Measurements from ENCODE around the gene IDI2.

IDI2 gene

DNA sequence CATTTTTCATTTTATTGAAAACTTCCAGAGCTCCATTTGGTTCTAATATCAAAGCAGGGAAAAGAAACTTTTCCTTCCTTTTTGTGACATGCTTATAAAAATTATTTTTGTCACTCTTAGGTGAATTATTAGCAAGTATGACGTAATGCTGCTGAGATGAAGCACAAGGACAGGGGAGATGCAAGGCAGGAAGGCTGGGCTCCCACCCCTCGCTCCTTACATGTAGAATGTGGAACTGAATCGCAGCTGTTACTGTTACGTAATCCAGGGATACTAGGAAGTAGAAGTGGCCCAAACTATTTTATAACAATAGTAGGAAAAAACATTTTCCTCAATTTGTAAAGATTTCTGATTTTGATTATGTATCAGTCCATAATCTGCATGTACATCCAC is 54.5 kb downstream of the IDI2 start:
- H3K27me3 ChIP-seq (ENCODE audit: insufficient read depth, low read length) = no peaks in the 10 kb centered on the region; the same call in 1 of the 2 replicates
- TF ChIP-seq EZH2 (IDR thresholded peaks at IDR 0.05; ENCODE audit: borderline replicate concordance, low read length) = no peak
- TF ChIP-seq, protein P1, sequence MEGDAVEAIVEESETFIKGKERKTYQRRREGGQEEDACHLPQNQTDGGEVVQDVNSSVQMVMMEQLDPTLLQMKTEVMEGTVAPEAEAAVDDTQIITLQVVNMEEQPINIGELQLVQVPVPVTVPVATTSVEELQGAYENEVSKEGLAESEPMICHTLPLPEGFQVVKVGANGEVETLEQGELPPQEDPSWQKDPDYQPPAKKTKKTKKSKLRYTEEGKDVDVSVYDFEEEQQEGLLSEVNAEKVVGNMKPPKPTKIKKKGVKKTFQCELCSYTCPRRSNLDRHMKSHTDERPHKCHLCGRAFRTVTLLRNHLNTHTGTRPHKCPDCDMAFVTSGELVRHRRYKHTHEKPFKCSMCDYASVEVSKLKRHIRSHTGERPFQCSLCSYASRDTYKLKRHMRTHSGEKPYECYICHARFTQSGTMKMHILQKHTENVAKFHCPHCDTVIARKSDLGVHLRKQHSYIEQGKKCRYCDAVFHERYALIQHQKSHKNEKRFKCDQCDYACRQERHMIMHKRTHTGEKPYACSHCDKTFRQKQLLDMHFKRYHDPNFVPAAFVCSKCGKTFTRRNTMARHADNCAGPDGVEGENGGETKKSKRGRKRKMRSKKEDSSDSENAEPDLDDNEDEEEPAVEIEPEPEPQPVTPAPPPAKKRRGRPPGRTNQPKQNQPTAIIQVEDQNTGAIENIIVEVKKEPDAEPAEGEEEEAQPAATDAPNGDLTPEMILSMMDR (IDR thresholded peaks at IDR 0.05; ENCODE audit: low read length) = no peak
- no peaks in the 10 kb centered on the region; the same call in 1 of the 2 replicates for H3K36me3 ChIP-seq (ENCODE audit: insufficient read depth, low read length)
- H3K4me3 ChIP-seq (ENCODE audit: low read depth, low read length, poor library complexity, severe bottlenecking) = no peak overlapping the region
- no peaks in the 10 kb centered on the region for H3K9me2 ChIP-seq (ENCODE audit: low read depth, low read length)
- no peak overlapping the region for H2AFZ ChIP-seq (ENCODE audit: low read length)
- H3K79me2 ChIP-seq (ENCODE audit: insufficient read depth, low read length) = no peaks in the 10 kb centered on the region
- no peak overlapping the region for H3K9ac ChIP-seq (ENCODE audit: low read length)
- no peaks in the 10 kb centered on the region for H3K9me3 ChIP-seq (ENCODE audit: low read length)
- no peak overlapping the region for H3K27ac ChIP-seq (ENCODE audit: low read depth, low read length, poor library complexity, severe bottlenecking)
- no peaks in the 10 kb centered on the region for H3F3A ChIP-seq (ENCODE audit: insufficient read depth, low read length)
- H3K4me1 ChIP-seq (ENCODE audit: insufficient read depth, low read length, severe bottlenecking) = peaks cover 14% of the 10 kb centered on the region
- H3K4me2 ChIP-seq (ENCODE audit: low read length) = no peak overlapping the region
- H4K20me1 ChIP-seq (ENCODE audit: insufficient read depth, low read length) = no peaks in the 10 kb centered on the region

DNA sequence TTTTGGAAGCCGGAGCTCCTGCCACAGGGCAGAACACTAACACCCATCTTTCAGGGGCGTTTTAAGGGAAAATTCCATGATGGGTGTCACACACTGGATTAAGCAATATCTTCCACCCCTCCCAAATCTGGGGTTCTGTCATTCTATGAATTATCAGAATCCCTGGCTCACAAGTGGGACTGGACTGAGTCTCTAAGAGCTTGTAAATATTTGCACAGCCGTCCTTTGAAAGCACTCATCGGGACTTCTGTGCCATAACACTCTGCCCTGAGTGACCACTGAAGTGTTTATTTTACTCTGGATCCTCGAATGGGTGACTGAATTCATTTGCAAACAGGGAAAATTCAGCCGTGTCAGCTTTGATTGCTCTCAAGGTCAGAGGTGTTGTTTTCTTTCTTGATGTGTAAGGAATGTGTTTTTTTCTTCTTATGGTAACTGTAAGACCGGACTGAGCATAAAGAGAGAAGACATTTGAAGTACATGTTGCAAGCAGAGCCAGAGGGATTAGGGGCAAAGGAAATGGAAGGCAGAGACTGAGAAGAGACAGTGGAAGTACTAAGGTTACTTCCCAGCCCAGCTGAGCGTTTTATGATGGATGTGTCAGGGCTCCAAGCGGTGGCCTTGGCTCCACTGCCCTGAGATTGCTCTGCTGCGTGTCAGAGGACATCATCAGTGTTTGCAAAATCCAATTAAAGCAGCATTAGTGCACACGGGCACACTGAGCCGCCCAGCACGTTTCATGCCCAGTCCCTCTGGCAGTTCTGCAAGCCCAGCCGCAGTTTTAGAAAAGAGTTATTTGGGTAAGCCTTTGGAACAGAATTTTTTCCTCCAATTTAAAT is 55.1 kb downstream of the IDI2 start:
- Histone ChIP-seq H3K27me3 (ENCODE audit: insufficient read depth, low read length) (no peaks in the 10 kb centered on the region; the same call in 1 of the 2 replicates), H3K36me3 (ENCODE audit: insufficient read depth, low read length) (no peaks in the 10 kb centered on the region; the same call in 1 of the 2 replicates), H3K4me2 (ENCODE audit: low read length) (no peak overlapping the region), H3K4me1 (ENCODE audit: insufficient read depth, low read length, severe bottlenecking) (peaks cover 14% of the 10 kb centered on the region), H3K4me3 (ENCODE audit: low read depth, low read length, poor library complexity, severe bottlenecking) (no peak overlapping the region), H3K9ac (ENCODE audit: low read length) (no peak overlapping the region), H3K27ac (ENCODE audit: low read depth, low read length, poor library complexity, severe bottlenecking) (no peak overlapping the region), H3K79me2 (ENCODE audit: insufficient read depth, low read length) (no peaks in the 10 kb centered on the region), H3K9me2 (ENCODE audit: low read depth, low read length) (no peaks in the 10 kb centered on the region), H3K9me3 (ENCODE audit: low read length) (no peaks in the 10 kb centered on the region), H4K20me1 (ENCODE audit: insufficient read depth, low read length) (no peaks in the 10 kb centered on the region), H3F3A (ENCODE audit: insufficient read depth, low read length) (no peaks in the 10 kb centered on the region), H2AFZ (ENCODE audit: low read length) (no peak overlapping the region)
- TF ChIP-seq, protein P1 (IDR thresholded peaks at IDR 0.05; ENCODE audit: low read length) = no peak
- no peak for TF ChIP-seq EZH2 (IDR thresholded peaks at IDR 0.05; ENCODE audit: borderline replicate concordance, low read length)

DNA sequence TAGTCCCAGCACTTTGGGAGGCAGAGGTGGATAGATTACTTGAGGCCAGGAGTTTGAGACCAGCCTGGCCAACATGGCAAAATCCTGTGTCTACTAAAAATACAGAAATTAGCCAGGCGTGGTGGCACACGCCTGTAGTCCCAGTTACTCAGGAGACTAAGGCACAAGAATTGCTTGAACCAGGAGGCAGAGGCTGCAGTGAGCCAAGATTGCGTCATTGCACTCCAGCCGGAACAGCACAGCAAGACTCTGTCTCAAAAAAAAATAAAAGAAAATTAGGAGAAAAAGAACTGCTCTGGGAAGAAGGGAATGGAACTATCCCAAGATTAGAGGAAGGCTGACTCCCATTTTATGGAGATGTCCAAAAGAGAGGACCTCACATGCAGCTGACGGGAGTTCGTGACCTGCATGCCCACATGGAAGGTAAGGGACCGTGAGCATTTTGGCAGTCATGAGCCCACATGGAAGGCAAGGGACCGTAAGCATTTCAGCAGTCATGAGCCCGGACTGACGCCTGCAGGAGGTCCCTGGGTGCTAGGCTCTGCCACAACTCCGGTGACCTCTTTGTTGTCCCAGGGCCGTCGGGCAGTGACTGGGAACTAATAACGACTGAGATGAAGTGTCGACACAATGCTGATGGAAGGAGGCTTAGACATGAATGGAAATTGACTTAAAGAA is 56.0 kb downstream of the IDI2 start:
- no peaks in the 10 kb centered on the region for H3K79me2 ChIP-seq (ENCODE audit: insufficient read depth, low read length)
- H2AFZ ChIP-seq (ENCODE audit: low read length) = no peak overlapping the region
- no peaks in the 10 kb centered on the region for H4K20me1 ChIP-seq (ENCODE audit: insufficient read depth, low read length)
- no peaks in the 10 kb centered on the region; the same call in 1 of the 2 replicates for H3K27me3 ChIP-seq (ENCODE audit: insufficient read depth, low read length)
- no peaks in the 10 kb centered on the region for H3K9me2 ChIP-seq (ENCODE audit: low read depth, low read length)
- H3K36me3 ChIP-seq (ENCODE audit: insufficient read depth, low read length) = no peaks in the 10 kb centered on the region; the same call in 1 of the 2 replicates
- TF ChIP-seq, protein P1 (IDR thresholded peaks at IDR 0.05; ENCODE audit: low read length) = no peak
- no peak for TF ChIP-seq EZH2 (IDR thresholded peaks at IDR 0.05; ENCODE audit: borderline replicate concordance, low read length)
- H3F3A ChIP-seq (ENCODE audit: insufficient read depth, low read length) = no peaks in the 10 kb centered on the region
- no peaks in the 10 kb centered on the region for H3K9me3 ChIP-seq (ENCODE audit: low read length)
- H3K9ac ChIP-seq (ENCODE audit: low read length) = no peak overlapping the region
- H3K4me2 ChIP-seq (ENCODE audit: low read length) = no peak overlapping the region
- no peak overlapping the region for H3K4me3 ChIP-seq (ENCODE audit: low read depth, low read length, poor library complexity, severe bottlenecking)
- no peak overlapping the region for H3K27ac ChIP-seq (ENCODE audit: low read depth, low read length, poor library complexity, severe bottlenecking)
- peaks cover 14% of the 10 kb centered on the region for H3K4me1 ChIP-seq (ENCODE audit: insufficient read depth, low read length, severe bottlenecking)
